Measurements from ENCODE around the gene TAF4B.
"Not testable (repeated sequence)": the region's sequence is repeated elsewhere in the genome, so short reads cannot be mapped to it uniquely, and the experiment has no call there.

TAF4B gene

DNA sequence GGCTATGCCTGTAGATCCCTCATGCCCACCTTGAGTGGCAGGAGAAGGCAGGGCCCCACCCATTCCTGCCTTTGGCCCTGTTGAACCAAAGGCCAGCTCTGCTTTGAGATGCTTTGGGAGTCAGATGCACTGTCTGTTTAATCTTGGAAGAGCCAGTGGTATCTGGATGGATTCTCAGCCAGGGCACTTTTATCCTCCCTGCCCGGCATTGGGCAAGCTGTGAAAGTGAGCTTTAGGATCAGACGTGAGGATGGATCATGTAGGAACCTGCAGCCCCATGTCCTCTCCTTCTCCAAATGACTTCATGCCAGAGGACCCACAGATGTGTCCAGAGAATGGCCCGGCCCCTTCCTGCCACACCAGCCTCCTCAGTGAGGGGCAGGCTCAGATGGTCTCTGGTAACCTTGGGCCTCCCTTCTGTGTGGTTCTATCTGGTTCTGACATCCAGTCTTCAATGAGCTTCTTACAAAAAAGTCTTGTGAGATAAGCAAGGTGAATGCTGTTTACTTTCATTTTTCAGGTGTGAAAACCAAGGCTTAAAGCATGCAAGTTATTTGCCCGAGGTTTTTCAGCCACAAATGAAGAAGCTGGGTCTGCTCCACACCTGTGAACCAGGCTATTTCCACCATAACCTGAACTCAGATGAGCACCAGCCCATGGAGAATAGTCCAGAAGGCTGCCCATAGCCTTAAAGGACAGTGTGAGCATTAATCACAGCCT, 198.3 kb downstream of the TAF4B start:
- no peak for DNase-seq (ENCODE audit: low read depth)

DNA sequence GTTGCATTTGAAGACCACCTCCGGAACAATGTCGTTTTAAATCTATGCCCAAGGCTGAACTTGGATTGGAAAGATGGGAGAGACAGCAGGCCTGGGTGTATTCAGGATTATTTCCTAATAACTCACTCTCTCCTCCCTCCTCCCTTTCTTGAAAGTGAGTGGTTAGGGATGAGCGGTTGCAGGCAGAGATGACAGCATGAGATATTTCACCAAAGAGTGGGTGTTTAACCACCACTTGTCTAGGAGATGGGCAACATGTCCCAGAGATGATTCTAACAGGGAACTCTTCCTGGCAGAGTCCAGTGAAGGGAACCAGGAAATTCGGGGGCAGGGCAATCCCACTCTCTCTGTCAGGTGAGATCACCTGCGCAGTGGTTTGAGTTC, 198.9 kb downstream of the TAF4B start:
- no peak for DNase-seq (ENCODE audit: low read depth)

DNA sequence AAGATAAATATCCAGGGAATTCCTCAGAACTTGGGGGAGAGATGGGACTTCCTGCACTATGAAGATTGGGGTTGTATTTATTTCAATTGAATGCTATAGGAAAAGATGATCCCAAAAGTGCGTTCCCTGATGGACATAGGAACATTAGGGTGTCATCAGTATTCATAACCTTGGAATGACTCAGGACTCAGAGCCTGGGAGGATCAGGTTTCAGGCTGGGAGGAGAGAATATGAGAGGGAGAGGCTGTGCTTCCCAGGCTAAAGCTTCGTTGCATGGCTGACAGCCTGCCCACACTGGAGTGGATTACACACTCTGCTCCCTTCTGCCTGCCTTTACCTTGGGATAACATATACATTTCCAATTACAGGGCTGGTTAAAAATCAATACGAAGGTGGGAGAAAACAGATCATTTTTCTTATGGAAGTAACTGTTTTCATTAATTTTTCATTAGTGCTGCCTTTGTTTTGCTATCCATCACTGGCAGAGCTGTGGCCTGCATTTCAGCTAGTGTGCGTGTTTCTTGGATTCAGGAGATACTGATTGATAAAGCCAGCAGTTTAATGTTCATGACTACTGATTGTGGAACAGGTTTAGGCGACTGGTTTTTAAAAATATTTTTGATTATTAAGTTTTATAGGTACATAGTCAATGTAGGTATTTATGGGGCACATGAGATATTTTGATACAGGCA, 203.4 kb downstream of the TAF4B start:
- DNase-seq (ENCODE audit: low read depth), result no peak

DNA sequence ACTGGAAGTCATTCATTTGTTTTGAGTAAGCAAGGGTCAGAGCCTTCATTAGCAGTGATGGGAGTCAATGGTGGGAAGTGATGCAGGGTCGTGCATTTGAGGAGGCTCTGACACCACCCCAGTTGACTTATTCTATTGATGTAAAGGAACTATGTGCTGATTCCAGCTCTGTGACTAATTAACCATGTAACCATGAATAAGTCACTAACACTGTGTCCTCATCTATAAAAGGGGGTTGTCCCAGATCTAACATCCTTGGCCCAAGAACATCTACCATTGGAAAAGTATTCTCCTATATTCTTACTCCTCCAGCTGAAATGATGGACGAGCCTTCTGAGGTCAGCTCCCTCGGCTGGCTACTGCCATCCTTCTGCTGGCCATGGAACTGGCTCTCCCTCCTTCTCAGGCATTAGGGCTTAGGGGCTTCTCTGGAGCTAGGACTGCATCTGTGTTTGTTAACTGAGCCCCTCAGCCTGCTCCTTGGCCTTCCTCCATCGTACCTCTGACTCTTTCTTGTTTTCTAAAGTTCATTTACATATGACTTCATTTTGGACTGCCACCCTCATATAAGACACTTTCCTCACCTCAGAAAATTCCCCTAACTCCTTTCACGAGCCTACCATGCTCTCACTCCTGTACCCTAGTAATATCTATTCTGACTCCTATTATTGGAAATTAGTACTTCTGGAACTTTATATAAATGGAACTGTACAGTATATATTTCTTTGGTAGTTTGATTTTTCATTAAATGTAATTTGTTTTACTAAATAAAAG, 206.6 kb downstream of the TAF4B start:
- DNase-seq (ENCODE audit: low read depth), result no peak

DNA sequence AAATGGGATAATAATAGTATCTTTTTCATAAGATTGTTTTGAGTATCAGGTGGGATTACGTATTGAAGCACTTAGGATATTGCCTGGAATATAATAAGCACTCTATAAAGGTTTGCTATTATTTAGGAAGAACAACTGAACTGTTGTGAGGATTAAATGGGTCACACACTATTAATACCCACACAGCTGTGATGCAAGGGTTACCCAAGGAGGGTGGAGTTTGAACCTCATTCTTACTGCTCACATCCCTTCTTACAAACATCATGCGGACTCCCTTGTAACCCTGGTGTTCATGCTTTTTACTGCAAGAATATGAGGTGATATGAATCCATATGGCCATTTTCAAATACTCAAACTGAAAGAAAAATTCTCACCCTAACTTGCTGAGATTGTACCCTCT, 208.6 kb downstream of the TAF4B start:
- DNase-seq (ENCODE audit: low read depth), result no peak

DNA sequence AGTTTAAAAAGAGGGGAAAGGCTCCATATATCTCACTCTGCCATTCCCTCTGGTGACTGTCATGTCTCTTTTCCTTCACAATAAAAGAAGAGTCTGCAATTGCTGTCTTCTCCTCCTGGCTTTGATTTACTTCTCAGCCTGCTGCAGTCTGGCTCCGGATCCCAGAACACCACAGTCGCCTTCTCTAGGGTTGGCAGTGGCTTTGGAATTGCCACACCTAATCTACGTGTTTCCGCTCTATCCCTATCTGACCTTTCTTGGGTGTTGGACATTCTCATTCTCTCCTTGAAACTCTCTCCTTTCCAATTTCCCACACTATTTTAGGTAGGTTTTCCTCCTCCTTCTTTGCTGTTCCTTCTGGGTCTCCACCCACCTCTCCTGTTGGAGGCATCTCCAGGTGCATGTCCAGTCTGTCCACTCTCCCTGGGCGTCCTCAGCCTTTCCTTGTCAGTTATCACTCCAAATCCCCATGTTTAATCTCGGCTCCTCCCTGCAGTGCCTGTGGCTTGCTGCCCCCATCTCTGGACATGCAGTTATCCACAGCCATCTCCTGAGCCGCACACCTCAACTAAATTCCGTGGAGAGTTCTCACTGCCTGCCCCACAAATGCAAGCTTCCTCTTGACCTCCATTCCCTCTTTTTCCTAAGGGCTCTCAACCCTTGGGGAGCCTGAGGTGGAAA, 209.3 kb downstream of the TAF4B start:
- DNase-seq (ENCODE audit: low read depth), result no peak

DNA sequence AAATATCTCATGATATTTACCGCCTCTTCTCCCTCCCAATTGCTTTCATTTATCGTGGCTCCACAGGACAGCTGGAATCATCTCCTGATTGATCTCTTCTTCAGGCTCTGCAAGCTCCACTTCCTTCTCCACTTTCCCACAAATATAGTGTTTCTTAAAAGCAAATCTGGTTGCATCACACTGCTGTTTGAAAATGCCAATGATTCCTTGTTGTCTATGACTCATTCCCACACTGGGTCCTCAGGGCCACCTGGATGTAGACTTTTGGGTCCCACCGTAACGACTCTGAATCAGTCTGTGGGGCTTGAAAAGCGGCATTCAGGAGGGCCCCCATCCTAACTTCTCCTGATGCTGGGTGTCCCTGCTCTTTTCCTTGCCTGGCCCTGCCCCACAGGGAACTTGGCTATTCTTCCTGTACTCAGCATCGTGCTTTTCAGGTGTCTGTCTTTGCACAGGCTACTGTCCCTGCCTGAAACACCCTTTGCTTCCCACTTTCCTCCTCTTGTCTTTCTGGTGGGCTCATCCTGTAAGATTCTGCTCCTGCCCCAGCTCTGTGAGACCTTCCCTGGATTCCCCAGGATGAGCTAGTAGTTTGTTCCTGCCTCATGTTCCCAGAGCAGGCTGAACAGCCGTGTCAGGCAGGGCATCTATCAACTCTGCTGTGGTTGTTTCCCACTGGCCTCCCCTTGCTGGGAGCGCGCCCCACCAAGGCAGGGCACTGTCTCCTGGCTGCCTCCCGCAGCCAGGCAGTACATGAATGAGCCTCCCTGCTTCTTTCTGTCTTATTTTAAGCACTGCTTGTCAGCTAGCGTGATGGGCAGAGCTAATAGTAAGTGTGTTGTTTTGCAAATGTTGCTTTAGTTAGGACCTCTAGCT, 210.2 kb downstream of the TAF4B start:
- DNase-seq (ENCODE audit: low read depth), result no peak

DNA sequence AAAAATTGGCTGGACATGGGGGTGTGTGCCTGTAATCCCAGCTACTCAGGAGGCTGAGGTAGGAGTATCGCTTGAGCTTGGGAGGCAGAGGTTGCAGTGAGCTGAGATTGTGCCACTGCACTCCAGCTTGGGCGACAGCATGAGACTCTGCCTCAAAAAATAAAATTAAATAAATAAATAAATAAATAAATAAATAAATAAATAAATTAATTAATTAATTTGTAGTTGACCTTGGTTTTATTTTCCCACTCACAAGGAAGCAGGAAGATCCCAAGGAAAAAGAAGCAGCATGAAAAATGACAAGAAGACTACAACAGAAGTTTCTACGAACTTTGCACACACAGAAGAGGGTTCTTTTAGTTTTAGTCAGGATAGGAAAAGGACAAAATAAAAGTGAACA, 211.4 kb downstream of the TAF4B start:
- not testable (repeated sequence) for DNase-seq (ENCODE audit: low read depth)

DNA sequence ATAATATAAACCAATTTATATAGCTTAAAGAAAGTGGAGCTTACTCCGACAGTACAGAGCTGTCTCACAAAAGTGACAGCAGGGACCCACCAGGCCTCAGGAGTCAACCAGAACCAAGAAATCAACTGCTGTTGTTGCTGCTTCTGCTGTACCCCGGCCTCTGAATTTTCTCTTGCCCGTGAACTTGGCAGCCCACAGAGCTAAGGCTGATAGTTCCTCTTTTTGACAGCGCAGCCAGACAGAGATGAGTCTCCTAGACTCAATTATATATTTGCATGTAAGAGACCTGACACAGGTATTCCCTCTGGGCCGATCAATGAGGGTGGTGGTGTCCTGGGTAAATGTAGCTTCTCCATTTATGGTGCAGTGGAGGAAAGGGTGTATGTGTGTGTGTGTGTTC, 212.7 kb downstream of the TAF4B start:
- DNase-seq (ENCODE audit: low read depth), result no peak

DNA sequence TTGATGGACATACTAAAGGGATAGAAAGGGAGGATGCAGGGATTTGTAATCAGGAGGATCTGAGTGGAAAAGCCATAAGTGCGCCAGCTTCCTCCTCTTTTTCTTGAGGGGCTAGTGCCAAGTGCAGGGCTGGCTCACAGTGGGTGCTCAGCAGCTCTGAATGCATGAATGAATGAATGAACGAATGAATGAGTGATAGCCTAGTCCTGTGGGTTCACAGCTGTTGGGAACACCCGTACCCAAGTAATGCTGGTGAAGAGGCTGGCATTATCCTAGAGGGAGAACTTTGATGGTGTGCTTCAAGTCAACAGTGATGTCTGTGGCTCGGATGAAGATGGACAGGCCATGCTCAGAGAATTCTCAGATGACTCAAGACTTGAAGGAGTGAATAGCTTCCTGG, 213.3 kb downstream of the TAF4B start:
- no peak for DNase-seq (ENCODE audit: low read depth)

DNA sequence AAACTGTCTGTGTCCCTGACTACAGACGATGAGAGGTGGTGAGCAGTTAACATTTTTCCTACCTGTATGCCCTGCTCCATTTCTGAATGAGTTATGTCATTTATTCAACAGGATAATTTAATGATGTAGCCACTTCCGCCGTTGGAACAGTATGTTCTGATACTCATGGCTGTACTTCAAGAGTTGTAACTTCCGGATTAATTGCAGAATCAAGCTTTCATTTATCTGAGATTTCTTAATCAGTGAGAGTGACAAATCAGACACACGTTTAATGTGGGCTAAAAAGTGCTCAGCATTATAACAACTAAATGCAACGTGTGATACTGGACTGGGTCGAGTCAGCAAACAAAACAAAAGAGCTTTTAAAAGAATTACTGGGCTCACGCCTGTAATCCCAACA, 214.4 kb downstream of the TAF4B start:
- DNase-seq (ENCODE audit: low read depth), result no peak

All from T-helper 22 cell (primary cell).